B cell (primary cell): ENCODE results near the gene RPL37A. TPM values are rescaled to one million over a fixed set of nuclear protein-coding genes. Genes with fewer than 3 reads are reported as not detected.

Source experiments
- polyA plus RNA-seq: library from polyadenylated mRNA; depleted of rRNA; stranded (reverse); fragments of >200 nt; gene quantifications from 2 replicates; pipeline ENCODE4 v1.2.3, GENCODE V29; 2012
- total RNA-seq, 2 donors: library from RNA; stranded (reverse); fragments of 120-200 nt in 1 of 2; gene quantifications; 1 replicate in 1 of 2; 2 replicates in 1 of 2; pipeline versions ENCODE4 v1.2.3 to v1.2.4, GENCODE V29; 2013 to 2022

Gene RPL37A
- total and polyA plus RNA-seq, 2 donors (not counting 1 experiment from before 2014, with no cell fraction given) = 1,571 to 3,456 TPM

Other genes starting within 250 kb of the RPL37A start
- gene MARCHF4, start 126.4 kb upstream of the RPL37A start, total RNA-seq = not detected in 2 replicates
- gene MARCHF4, start 126.4 kb upstream of the RPL37A start, polyA plus RNA-seq = not detected in 2 replicates
- gene SMARCAL1, start 86.4 kb upstream of the RPL37A start, total RNA-seq = 46.7 and 50.7 TPM in 2 replicates
- gene SMARCAL1, start 86.4 kb upstream of the RPL37A start, polyA plus RNA-seq = 20.2 and 20.7 TPM in 2 replicates
- gene IGFBP2, start 134.6 kb downstream of the RPL37A start, total RNA-seq = not detected in 2 replicates
- gene IGFBP2, start 134.6 kb downstream of the RPL37A start, polyA plus RNA-seq = not detected in 2 replicates
- not detected in 2 replicates for gene IGFBP5, start 196.7 kb downstream of the RPL37A start, total RNA-seq
- gene IGFBP5, start 196.7 kb downstream of the RPL37A start, polyA plus RNA-seq = not detected in 2 replicates